ENCODE results near the gene P3H4. TPM values are rescaled to one million over a fixed set of nuclear protein-coding genes. Genes with fewer than 3 reads are reported as not detected.
"Not testable (repeated sequence)": the region's sequence is repeated elsewhere in the genome, so short reads cannot be mapped to it uniquely, and the experiment has no call there.

P3H4 gene
- total RNA-seq, 2 experiments from 2014 or later = 1.5 to 2.0 TPM

GRCh38 chr17:41836550-41837196 is 24.9 kb upstream of the P3H4 start:
- Mint-ChIP-seq H3K27ac (peak overlapping the region; percentile 70), H3K4me3 (peak overlapping the region; percentile 80), H3K27me3 (no peaks in the 10 kb centered on the region), H3K36me3 (ENCODE audit: low read depth) (peaks cover 1% of the 10 kb centered on the region), H3K4me1 (peaks cover 13% of the 10 kb centered on the region), H3K9me3 (ENCODE audit: low read depth) (no peaks in the 10 kb centered on the region)
- intact Hi-C loops (cut with DNase I, micrococcal nuclease) = loop anchor here (1.0 to 2.0 kb wide), 2 partner anchors 28 kb away; partner anchors contain the start of gene KLHL11 (in 1 of the 2)
- ChIA-PET POLR2A (no interaction called here), CTCF (interaction anchor here (0.7 to 1.5 kb wide), 2 partner anchors 46 to 48 kb away, joined by 3 read pairs; no protein-coding TSS in a partner anchor)
- peak; percentile 17 for ATAC-seq
- no peak for DNase-seq

DNA sequence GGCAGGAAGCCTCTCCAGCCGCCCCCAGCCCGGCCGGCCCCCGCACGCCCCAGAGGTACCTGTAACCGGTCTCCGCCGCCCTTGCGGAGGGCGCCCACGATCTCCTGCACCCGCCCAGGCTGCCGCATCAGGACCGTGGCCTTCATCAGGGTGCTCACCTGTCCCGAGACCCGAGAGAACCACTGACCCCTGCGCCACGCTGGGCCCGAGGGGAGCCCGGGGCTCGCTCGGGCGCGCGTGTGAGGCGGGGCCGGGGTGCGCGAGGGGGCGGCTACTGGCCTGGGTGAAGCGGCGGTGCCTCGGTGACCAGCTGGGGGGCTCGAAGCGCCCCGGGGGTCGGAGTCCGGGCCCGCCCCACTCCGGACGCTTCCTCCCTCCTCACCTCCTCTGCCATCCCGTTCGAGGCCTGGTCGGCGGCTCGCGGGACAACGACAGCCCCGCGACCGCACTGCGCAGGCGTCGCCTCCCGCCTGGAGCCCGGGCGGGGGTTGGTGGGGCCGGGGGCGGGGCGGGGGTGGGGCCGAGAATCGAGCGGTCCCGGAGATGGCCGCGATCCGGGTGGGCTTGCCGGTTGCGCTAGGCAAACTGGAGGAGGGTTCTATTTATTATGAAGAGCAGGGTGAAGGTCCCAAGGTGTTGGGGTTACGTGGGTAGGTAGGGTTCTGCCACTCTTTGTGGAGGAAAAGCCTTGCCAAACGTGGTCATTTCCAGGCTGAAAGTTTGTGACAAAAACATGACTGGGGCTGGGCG is 24.2 kb upstream of the P3H4 start, which contains the start of gene NT5C3B:
TSS of gene NT5C3B (minus strand) at position 433 of the 750 bp plus-strand sequence. CDS start at position 394, 39 bp downstream.
- ChIA-PET POLR2A (no interaction called here), CTCF (interaction anchor here (0.6 to 2.0 kb wide), 5 partner anchors 18 to 623 kb away, joined by 3 to 8 read pairs (median 3); no protein-coding TSS in a partner anchor)
- H3K27ac Mint-ChIP-seq = peak within 1 kb of the TSS; percentile 70
- H3K9me3 Mint-ChIP-seq (ENCODE audit: low read depth) = no peaks in the 10 kb centered on the region
- H3K36me3 Mint-ChIP-seq (ENCODE audit: low read depth) = peaks cover 5% of the 10 kb centered on the region
- peaks cover 13% of the 10 kb centered on the region for H3K4me1 Mint-ChIP-seq
- ATAC-seq = peak; percentile 84
- no peaks in the 10 kb centered on the region for H3K27me3 Mint-ChIP-seq
- intact Hi-C loops (cut with DNase I, micrococcal nuclease) = loop anchor here (1.0 to 2.0 kb wide), 3 partner anchors 25 to 29 kb away; partner anchors contain the start of genes KLHL11 (in 1 of the 2) and P3H4 (in 1 of the 2)
- H3K4me3 Mint-ChIP-seq = peak within 1 kb of the TSS; percentile 80
- peak; percentile 67 for DNase-seq

DNA sequence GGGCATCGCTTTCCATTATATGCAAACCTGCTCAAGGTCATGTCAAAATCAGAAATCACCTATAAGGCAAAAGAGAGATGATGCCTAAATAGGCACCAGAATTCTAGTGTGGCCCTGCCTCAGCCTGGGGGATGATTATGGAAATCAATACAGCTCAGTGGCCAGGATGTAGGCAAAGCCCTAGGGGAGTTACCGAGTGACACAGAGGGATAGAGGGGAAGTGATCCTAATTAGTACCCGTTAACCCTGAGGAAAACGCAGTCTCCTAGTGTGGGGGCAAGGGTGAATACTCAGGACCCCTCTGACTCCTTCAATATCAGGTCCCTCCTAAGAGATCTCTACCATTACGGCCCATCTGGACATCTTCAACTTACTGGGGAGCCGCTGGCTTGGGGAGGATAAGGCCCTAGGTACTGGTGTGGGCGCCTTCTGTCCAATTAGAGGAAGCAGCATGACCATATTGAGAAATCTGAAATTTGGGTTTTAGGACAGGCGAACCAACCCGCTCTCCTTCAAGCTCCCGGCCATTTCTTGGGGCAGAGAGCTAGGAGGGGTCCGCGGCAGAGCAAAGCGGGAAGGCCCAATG is 23.6 kb upstream of the P3H4 start:
- Mint-ChIP-seq H3K9me3 (ENCODE audit: low read depth) (no peaks in the 10 kb centered on the region), H3K27me3 (no peaks in the 10 kb centered on the region), H3K36me3 (ENCODE audit: low read depth) (peaks cover 10% of the 10 kb centered on the region), H3K4me1 (peaks cover 13% of the 10 kb centered on the region), H3K4me3 (peak overlapping the region; percentile 80), H3K27ac (peak overlapping the region; percentile 70)
- POLR2A ChIA-PET = no interaction called here
- CTCF ChIA-PET = interaction anchor here (0.6 to 2.0 kb wide), 6 partner anchors 18 to 624 kb away, joined by 3 to 8 read pairs (median 3); partner anchors contain the start of gene JUP
- ATAC-seq (peak; percentile 6), DNase-seq (no peak)
- intact Hi-C loops (cut with DNase I, micrococcal nuclease) = loop anchor here in 1 of 2 experiments (1.0 kb wide), 1 partner anchor 24 kb away; the partner anchor contains the start of gene P3H4

- H3K9me3 Mint-ChIP-seq (ENCODE audit: low read depth); H3K4me3 Mint-ChIP-seq; DNase-seq; H3K4me1 Mint-ChIP-seq; H3K27me3 Mint-ChIP-seq; H3K27ac Mint-ChIP-seq; ATAC-seq; intact Hi-C loops (cut with DNase I, micrococcal nuclease): not testable (repeated sequence)
- CTCF ChIA-PET = interaction anchor here (0.6 kb wide), 1 partner anchor 49 kb away, joined by 4 read pairs; no protein-coding TSS in a partner anchor
- peaks cover 16% of the 10 kb centered on the region for H3K36me3 Mint-ChIP-seq (ENCODE audit: low read depth)
- POLR2A ChIA-PET = interaction anchor here (0.6 kb wide), 1 partner anchor 31 kb away, joined by 10 read pairs; no protein-coding TSS in a partner anchor
Observed at GRCh38 chr17:41829961-41830360, 18.2 kb upstream of the P3H4 start.

DNA sequence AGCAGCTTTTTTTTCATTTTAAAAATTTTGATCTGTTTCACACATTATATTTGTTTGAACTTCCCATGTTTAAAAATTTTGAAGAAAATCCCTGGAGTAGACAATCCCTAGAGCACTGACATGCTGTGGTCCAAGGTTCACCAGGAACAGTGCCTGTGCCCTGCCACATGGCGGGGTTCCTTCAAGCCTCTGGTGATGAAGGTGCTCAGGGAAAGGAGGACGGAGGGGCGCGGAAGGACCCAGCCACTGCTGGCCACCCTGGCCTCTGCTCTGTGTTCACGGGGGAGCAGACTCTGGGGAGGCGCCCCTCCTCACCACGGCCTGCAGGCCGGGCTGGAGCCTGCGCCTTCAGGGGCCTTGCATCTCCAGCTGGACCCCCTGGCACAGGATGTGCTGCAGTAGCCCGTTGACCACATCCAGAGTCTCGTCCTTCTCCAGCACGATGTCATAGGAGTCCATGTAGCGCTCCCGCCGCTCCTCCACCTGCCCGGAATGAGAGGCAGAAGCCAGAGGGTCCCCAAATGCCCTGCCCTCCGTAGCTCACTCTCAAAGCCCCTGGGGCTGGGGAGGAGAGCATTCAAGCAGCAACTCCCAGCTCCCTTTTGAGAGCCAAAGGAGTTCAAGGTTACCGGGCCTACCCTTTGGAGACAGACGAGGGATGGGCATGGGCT is 13.6 kb upstream of the P3H4 start:
- Mint-ChIP-seq H3K9me3 (ENCODE audit: low read depth) (no peaks in the 10 kb centered on the region), H3K4me1 (no peaks in the 10 kb centered on the region), H3K27me3 (no peaks in the 10 kb centered on the region), H3K27ac (no peak overlapping the region), H3K4me3 (no peak overlapping the region), H3K36me3 (ENCODE audit: low read depth) (peaks cover 6% of the 10 kb centered on the region)
- POLR2A ChIA-PET = no interaction called here
- intact Hi-C loops (cut with DNase I, micrococcal nuclease) = no loop called here
- ATAC-seq = no peak
- no peak for DNase-seq
- CTCF ChIA-PET = no interaction called here

DNA sequence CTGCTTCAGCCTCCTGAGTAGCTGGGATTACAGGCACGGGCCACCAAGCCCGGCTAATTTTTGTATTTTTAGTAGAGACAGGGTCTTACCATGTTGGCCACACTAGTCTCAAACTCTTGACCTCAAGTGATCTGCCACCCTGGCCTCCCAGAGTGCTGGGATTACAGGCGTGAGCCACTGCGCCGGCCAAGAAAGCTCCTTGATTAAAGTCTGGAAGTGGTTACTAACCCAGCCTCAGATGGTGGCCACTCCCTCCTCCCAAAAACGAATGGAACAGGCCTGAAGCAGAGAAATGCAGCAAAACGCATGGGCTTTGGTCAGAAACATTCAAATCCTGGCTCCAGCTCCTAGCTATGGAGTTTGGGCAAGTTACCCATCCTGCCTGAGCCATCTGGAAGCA is 12.3 kb upstream of the P3H4 start:
- no peak for ATAC-seq
- H3K36me3 Mint-ChIP-seq (ENCODE audit: low read depth) = peaks cover 5% of the 10 kb centered on the region
- DNase-seq = no peak
- H3K27me3 Mint-ChIP-seq = no peaks in the 10 kb centered on the region
- POLR2A ChIA-PET = no interaction called here
- H3K4me3 Mint-ChIP-seq = no peak overlapping the region
- H3K9me3 Mint-ChIP-seq (ENCODE audit: low read depth) = no peaks in the 10 kb centered on the region
- H3K4me1 Mint-ChIP-seq = no peaks in the 10 kb centered on the region
- CTCF ChIA-PET = no interaction called here
- H3K27ac Mint-ChIP-seq = no peak overlapping the region
- intact Hi-C loops (cut with DNase I, micrococcal nuclease) = no loop called here

DNA sequence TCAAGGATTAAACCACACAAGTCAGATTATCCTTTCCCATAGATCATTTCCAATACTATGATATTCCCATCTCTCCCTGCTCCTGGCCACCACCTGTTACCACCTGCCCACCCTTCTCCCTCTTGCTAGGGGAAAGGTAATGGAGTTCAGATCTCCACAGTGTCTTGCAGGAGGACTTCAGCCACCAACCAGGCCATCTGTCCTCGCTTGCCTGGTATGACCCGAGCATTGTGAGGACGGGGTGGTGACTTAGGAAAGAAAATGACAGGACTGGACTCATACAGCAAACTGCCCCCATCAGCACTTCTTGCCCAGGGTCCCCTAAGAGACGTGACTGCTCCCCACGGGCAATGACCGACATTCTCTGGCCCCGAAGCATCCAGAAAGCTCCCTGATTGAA is 11.8 kb upstream of the P3H4 start:
- ChIA-PET CTCF (no interaction called here), POLR2A (interaction anchor here (0.6 kb wide), 2 partner anchors 12 to 132 kb away, joined by 3 to 5 read pairs; no protein-coding TSS in a partner anchor)
- intact Hi-C loops (cut with DNase I, micrococcal nuclease) = no loop called here
- ATAC-seq (no peak), DNase-seq (no peak)
- Mint-ChIP-seq H3K36me3 (ENCODE audit: low read depth) (peaks cover 5% of the 10 kb centered on the region), H3K9me3 (ENCODE audit: low read depth) (no peaks in the 10 kb centered on the region), H3K4me3 (no peak overlapping the region), H3K27ac (no peak overlapping the region), H3K4me1 (no peaks in the 10 kb centered on the region), H3K27me3 (no peaks in the 10 kb centered on the region)

DNA sequence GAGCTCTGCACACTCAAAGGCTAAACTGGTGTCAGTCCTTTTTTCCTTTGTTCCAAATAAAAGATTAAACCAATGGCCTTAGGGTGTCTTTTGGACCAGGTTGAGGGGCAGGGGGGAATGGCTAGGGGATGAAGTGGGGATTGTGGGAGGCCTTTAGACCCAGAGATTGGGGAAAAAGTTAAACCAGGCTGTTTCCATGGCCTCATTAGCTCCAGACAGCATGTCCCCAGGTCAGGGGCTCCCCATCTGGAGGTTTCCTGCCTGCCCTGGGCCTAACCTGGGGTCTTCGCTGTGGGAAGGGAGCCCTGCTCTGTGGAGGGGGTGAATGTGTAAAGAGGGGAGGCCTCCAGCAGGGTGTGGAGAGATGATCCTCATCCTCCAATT is 11.4 kb upstream of the P3H4 start:
- CTCF ChIA-PET = interaction anchor here (0.7 kb wide), 1 partner anchor 62 kb away, joined by 3 read pairs; no protein-coding TSS in a partner anchor
- H3K27ac Mint-ChIP-seq = no peak overlapping the region

DNA sequence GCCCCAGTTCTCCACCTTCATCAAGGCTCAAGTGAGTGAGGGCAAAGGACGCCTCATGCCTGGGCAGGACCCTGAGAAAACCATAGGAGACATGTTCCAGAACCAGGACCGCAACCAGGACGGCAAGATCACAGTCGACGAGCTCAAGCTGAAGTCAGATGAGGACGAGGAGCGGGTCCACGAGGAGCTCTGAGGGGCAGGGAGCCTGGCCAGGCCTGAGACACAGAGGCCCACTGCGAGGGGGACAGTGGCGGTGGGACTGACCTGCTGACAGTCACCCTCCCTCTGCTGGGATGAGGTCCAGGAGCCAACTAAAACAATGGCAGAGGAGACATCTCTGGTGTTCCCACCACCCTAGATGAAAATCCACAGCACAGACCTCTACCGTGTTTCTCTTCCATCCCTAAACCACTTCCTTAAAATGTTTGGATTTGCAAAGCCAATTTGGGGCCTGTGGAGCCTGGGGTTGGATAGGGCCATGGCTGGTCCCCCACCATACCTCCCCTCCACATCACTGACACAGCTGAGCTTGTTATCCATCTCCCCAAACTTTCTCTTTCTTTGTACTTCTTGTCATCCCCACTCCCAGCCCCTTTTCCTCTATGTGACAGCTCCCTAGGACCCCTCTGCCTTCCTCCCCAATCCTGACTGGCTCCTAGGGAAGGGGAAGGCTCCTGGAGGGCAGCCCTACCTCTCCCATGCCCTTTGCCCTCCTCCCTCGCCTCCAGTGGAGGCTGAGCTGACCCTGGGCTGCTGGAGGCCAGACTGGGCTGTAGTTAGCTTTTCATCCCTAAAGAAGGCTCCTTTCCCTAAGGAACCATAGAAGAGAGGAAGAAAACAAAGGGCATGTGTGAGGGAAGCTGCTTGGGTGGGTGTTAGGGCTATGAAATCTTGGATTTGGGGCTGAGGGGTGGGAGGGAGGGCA is 10.7 kb upstream of the P3H4 start:
- no peak for ATAC-seq
- H3K36me3 Mint-ChIP-seq (ENCODE audit: low read depth) = peaks cover 5% of the 10 kb centered on the region
- no peaks in the 10 kb centered on the region for H3K9me3 Mint-ChIP-seq (ENCODE audit: low read depth)
- H3K4me3 Mint-ChIP-seq = no peak overlapping the region
- no peak overlapping the region for H3K27ac Mint-ChIP-seq
- POLR2A ChIA-PET = no interaction called here
- no peak for DNase-seq
- H3K27me3 Mint-ChIP-seq = no peaks in the 10 kb centered on the region
- intact Hi-C loops (cut with DNase I, micrococcal nuclease) = no loop called here
- CTCF ChIA-PET = interaction anchor here (0.6 to 0.7 kb wide), 2 partner anchors 62 to 64 kb away, joined by 3 to 4 read pairs; no protein-coding TSS in a partner anchor
- H3K4me1 Mint-ChIP-seq = no peaks in the 10 kb centered on the region

More for the DNA sequence above, 11.4 kb upstream of the P3H4 start:
- Mint-ChIP-seq H3K4me3 (no peak overlapping the region), H3K36me3 (ENCODE audit: low read depth) (peaks cover 5% of the 10 kb centered on the region), H3K27me3 (no peaks in the 10 kb centered on the region), H3K4me1 (no peaks in the 10 kb centered on the region), H3K9me3 (ENCODE audit: low read depth) (no peaks in the 10 kb centered on the region)
- no peak for DNase-seq
- POLR2A ChIA-PET = interaction anchor here (0.6 kb wide), 2 partner anchors 12 to 132 kb away, joined by 3 to 5 read pairs; no protein-coding TSS in a partner anchor
- intact Hi-C loops (cut with DNase I, micrococcal nuclease) = no loop called here
- no peak for ATAC-seq

DNA sequence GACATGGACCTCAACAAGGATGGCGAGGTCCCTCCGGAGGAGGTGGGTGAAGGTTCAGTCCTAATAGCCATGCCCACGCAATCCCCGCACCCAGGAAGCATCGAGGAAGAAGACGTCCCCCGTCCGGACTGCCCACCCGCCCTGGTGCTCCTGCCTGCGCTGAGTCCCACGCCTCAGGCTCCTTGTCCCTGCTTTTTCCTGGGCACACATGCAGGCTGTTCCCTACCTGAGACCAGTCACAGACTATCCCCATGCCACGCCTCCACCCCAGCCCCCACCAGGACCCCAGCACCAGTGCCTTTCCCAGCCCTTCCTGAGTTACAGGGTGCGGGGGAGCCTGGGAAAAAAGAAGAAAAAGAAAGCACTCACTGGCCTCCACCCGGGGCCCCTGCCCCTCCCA is 10.0 kb upstream of the P3H4 start:
- CTCF ChIA-PET = no interaction called here
- DNase-seq (no peak), ATAC-seq (no peak)
- POLR2A ChIA-PET = no interaction called here
- Mint-ChIP-seq H3K27me3 (no peaks in the 10 kb centered on the region), H3K4me3 (no peak overlapping the region), H3K36me3 (ENCODE audit: low read depth) (peaks cover 2% of the 10 kb centered on the region), H3K4me1 (no peaks in the 10 kb centered on the region), H3K27ac (no peak overlapping the region), H3K9me3 (ENCODE audit: low read depth) (no peaks in the 10 kb centered on the region)
- intact Hi-C loops (cut with DNase I, micrococcal nuclease) = no loop called here
